DND-41 (cell line): ENCODE results near the gene PIGS.

Source experiments
- ATAC-seq: fragments of 200-7000 bp; cut with Tn5 transposase; 3 replicates; pipeline ENCODE4 v1.9.1; 2021; ENCODE audit warnings: low read depth; ENCODE audit not compliant: insufficient read depth
- DNase-seq: peaks from one replicate; pipeline ENCODE4 v3.0.0-alpha.2; 2020
- H2AFZ ChIP-seq: 2 replicates; pipeline ENCODE4 v1.6.0; 2012; ENCODE audit warnings: low read depth, low read length
- H3K27ac ChIP-seq: 2 replicates; pipeline ENCODE4 v1.5.1; 2012; ENCODE audit warnings: low read length, inconsistent platforms
- H3K27me3 ChIP-seq: fragments of 200-600 bp; sonication (generic); 2 replicates; pipeline ENCODE4 v1.6.0; 2012; ENCODE audit warnings: low read length, mild to moderate bottlenecking, inconsistent platforms; ENCODE audit not compliant: insufficient read depth, poor library complexity
- H3K36me3 ChIP-seq: 2 replicates; pipeline ENCODE4 v1.5.1; 2012; ENCODE audit warnings: low read length, inconsistent platforms; ENCODE audit not compliant: insufficient read depth
- H3K4me1 ChIP-seq: 2 replicates; pipeline ENCODE4 v1.5.1; 2012; ENCODE audit warnings: mild to moderate bottlenecking, low read length; ENCODE audit not compliant: insufficient read depth
- H3K4me2 ChIP-seq: 2 replicates; pipeline ENCODE4 v1.6.0; 2012; ENCODE audit warnings: mild to moderate bottlenecking, moderate library complexity, low read length, inconsistent platforms; ENCODE audit not compliant: insufficient read depth
- H3K4me3 ChIP-seq, 2 experiments: fragments of 200-600 bp in 1 of 2; shearing (Covaris generic) in 1 of 2; 2 replicates each; pipeline ENCODE4 v1.5.1; 2012 to 2016; ENCODE audit warnings: inconsistent platforms in 2 of 2, low read length in 2 of 2, mild to moderate bottlenecking in 2 of 2, low read depth in 1 of 2, moderate library complexity in 1 of 2
- H3K79me2 ChIP-seq: 2 replicates; pipeline ENCODE4 v1.6.0; 2012; ENCODE audit warnings: low read length, inconsistent platforms; ENCODE audit not compliant: insufficient read depth
- H3K9ac ChIP-seq: 2 replicates; pipeline ENCODE4 v1.6.0; 2012; ENCODE audit warnings: low read depth, mild to moderate bottlenecking, inconsistent platforms, low read length, moderate library complexity
- H3K9me3 ChIP-seq: 2 replicates; pipeline ENCODE4 v1.5.1; 2012; ENCODE audit warnings: low read length, moderate library complexity, mild to moderate bottlenecking, inconsistent platforms; ENCODE audit not compliant: insufficient read depth, severe bottlenecking
- H4K20me1 ChIP-seq: 2 replicates; pipeline ENCODE4 v1.6.0; 2012; ENCODE audit warnings: low read length; ENCODE audit not compliant: insufficient read depth
- EZH2 ChIP-seq: IDR thresholded peaks from 3 replicates; pipeline ENCODE4 v1.6.1; 2012; ENCODE audit warnings: borderline replicate concordance, low read depth, mild to moderate bottlenecking, moderate library complexity, low read length, inconsistent platforms; ENCODE audit not compliant: severe bottlenecking
- TF ChIP-seq, protein P1 (sequence below): IDR thresholded peaks from 2 replicates; pipeline ENCODE4 v1.5.1; 2012; ENCODE audit warnings: borderline replicate concordance, low read length, moderate library complexity, mild to moderate bottlenecking; ENCODE audit not compliant: poor library complexity, severe bottlenecking; ENCODE audit errors: extremely low read depth

PIGS gene

DNA sequence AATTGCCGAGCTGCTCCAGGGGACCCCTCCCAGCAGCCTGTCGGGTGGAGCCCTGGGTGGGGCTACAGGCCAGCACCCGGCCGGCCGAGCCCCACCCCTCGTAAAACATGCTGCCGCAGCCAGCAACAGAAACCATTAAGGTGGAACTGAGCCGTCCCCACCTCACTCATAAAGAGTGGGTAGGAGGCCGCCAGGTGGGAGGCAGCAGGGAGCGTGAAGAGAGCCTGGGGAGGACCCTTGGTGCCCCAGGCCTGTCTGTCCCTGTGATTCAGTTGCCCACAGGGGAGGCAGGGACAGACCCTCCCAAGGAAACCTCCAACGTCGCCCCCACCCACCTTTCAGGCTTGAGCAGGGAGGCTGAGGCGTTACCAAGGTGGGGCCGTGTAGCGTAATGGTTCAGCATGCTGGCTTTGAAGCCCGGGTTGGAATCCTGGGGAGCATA, 56.7 kb downstream of the PIGS start:
- no peak overlapping the region for H3K27ac ChIP-seq
- no peaks in the 10 kb centered on the region for H3K36me3 ChIP-seq
- H3K79me2 ChIP-seq = no peaks in the 10 kb centered on the region
- no peak overlapping the region for H3K4me3 ChIP-seq
- no peaks in the 10 kb centered on the region for H4K20me1 ChIP-seq
- no peak overlapping the region for H3K9ac ChIP-seq
- ATAC-seq (no peak), DNase-seq (no peak)
- no peak overlapping the region for H2AFZ ChIP-seq
- no peaks in the 10 kb centered on the region for H3K9me3 ChIP-seq
- H3K4me1 ChIP-seq = peaks cover 3% of the 10 kb centered on the region
- no peak for TF ChIP-seq EZH2
- TF ChIP-seq, protein P1, sequence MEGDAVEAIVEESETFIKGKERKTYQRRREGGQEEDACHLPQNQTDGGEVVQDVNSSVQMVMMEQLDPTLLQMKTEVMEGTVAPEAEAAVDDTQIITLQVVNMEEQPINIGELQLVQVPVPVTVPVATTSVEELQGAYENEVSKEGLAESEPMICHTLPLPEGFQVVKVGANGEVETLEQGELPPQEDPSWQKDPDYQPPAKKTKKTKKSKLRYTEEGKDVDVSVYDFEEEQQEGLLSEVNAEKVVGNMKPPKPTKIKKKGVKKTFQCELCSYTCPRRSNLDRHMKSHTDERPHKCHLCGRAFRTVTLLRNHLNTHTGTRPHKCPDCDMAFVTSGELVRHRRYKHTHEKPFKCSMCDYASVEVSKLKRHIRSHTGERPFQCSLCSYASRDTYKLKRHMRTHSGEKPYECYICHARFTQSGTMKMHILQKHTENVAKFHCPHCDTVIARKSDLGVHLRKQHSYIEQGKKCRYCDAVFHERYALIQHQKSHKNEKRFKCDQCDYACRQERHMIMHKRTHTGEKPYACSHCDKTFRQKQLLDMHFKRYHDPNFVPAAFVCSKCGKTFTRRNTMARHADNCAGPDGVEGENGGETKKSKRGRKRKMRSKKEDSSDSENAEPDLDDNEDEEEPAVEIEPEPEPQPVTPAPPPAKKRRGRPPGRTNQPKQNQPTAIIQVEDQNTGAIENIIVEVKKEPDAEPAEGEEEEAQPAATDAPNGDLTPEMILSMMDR = no peak
- no peak overlapping the region for H3K4me2 ChIP-seq
- peaks cover 14% of the 10 kb centered on the region for H3K27me3 ChIP-seq

DNA sequence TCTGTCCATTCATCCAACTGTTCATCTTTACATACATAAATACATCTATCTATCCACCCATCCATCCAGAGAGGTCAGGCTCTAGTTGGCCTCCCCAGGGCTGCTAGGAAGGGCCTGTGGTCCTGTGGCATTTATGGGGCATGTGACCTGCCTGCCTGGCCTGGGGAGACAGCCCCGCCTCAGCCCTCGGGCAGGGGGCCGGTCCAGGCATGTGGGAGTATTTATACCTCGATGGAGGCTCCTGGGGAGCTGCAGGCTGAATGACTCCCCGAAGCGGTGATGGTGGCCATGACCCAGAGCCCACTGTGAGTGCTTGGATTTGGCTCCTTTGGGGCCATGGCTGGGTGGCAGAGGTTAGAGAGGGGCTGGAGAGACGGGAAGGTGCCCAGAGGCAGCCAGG, 57.8 kb downstream of the PIGS start:
- Histone ChIP-seq H3K36me3 (no peaks in the 10 kb centered on the region), H3K4me2 (no peak overlapping the region), H2AFZ (no peak overlapping the region), H3K4me1 (no peaks in the 10 kb centered on the region), H3K27me3 (peaks cover 14% of the 10 kb centered on the region), H3K79me2 (no peaks in the 10 kb centered on the region), H3K4me3 (no peak overlapping the region), H3K9me3 (no peaks in the 10 kb centered on the region), H4K20me1 (no peaks in the 10 kb centered on the region), H3K9ac (no peak overlapping the region), H3K27ac (no peak overlapping the region)
- ATAC-seq (no peak), DNase-seq (no peak)
- TF ChIP-seq, protein P1 = no peak
- TF ChIP-seq EZH2 = no peak

DNA sequence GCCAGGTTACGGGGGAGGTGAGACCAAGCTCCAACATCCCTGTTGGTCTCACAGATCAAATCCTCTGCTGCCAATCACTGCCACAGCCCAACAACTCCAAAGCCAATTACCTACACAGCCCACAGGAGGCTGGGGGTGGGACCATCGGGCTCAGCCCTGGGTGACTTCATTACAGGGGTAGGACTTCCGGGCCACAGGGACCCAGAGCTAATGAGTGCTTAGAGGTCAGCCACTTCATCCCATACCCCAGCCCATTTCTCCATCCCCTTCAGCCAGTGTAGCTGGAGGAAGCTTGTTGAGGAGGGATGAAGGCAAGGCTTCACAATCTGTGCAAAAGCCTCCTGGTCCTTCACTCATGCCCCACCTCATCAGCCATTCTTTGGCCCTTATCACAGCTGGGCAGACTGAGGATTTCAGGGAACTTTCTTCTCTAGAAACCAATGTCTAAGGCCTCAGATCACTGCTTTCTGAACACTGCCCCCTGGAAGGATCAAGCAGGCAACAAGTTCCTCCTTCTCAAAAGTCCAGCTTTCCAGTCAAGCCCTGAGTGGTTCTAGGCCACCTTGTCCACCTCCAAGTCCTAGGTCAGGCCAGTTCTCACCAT, 59.4 kb downstream of the PIGS start:
- Histone ChIP-seq H2AFZ (no peak overlapping the region), H3K9me3 (no peaks in the 10 kb centered on the region), H3K36me3 (no peaks in the 10 kb centered on the region), H3K4me2 (no peak overlapping the region), H3K9ac (no peak overlapping the region), H3K79me2 (no peaks in the 10 kb centered on the region), H4K20me1 (no peaks in the 10 kb centered on the region), H3K4me1 (no peaks in the 10 kb centered on the region), H3K27me3 (peaks cover 14% of the 10 kb centered on the region), H3K27ac (no peak overlapping the region), H3K4me3 (no peak overlapping the region)
- no peak for TF ChIP-seq EZH2
- TF ChIP-seq, protein P1 = no peak
- no peak for ATAC-seq
- DNase-seq = no peak
